Muscle of back (tissue), 10 donors: Measurements from ENCODE around the gene MAP3K8. TPM values are rescaled to one million over a fixed set of nuclear protein-coding genes. Genes with fewer than 3 reads are reported as not detected.

Experiments
- polyA plus RNA-seq, 10 donors: library from polyadenylated mRNA; unstranded; fragments of 120-200 nt; gene quantifications; one replicate each; pipeline ENCODE4 v1.2.1, GENCODE V29; 2013; ENCODE audit not compliant: insufficient read length in 10 of 10

The MAP3K8 gene
- polyA plus RNA-seq, 10 donors: 2.6 to 5.6 (median 3.8) TPM

Other genes with a start within 250 kb of the MAP3K8 start
- 10 to 100 TPM; 12.4 to 23.2 (median 18.1) TPM for gene MTPAP, start 84.9 kb upstream of the MAP3K8 start, polyA plus RNA-seq
- gene LYZL2, start 195.6 kb downstream of the MAP3K8 start, polyA plus RNA-seq: not detected